Stimulated activated CD4-positive, alpha-beta T cell treated with anti-CD3 and anti-CD28 coated beads, Interleukin-4, amount 100 ng/mL, for 48 hours (primary cell): ENCODE measurements around the gene ZNF248.
A peak's percentile ranks its signal among the peaks of the same experiment; 100 is the strongest.
"Not testable (repeated sequence)": the region's sequence is repeated elsewhere in the genome, so short reads cannot be mapped to it uniquely, and the experiment has no call there.

Experiments used
- DNase-seq, 2 donors: peaks; one replicate each; pipeline ENCODE4 v3.0.0-alpha.2; 2020; ENCODE audit warnings: low read depth in 2 of 2

Gene ZNF248

DNA sequence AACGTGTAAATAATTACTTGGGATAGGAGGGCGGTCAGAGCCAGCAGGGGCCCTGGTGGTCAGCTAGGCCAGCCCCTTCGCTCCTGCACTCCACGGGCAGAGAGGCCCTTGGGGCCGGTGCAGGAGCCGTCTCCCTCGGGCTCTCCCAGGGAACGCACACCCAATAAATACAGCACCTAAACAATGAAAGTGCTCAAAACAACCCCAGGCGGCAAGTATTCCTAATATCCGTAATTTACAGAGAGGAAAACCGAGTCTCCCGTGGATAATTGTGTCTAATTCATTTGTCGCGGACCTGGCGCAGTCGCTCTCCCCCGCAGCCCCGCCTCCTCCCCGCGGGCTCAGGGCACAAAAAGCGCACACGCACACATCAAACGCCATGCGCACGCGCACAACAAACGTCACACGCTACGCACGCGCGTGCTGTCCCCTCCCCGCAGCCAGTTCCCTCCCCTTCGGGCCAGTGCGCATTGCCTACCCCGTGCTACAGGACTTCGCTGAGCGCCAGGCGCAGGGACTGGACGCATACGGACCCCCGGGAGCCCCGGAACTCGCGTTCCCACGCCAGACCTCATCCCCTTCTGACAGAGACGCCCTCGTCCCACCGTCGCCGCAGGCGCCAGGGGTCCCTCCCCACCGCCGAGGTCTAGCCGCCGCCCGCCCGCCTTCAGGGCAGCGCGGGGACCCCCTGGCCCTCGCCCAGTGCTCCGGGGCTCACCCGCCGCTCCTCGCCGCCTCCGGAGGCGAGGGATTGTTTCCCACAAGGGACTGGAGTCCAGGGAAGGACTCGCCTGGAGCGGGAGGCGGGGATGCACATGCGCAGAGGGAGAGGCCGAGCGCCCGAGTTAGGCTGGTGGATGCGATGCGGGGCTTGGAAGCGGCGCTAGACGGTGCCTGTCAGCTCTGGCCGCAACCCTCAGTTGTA, at the start of gene ZNF248:
ZNF248 (minus strand) TSS at position 324 of the 925 bp plus-strand sequence. CDS start 1,300 bp downstream, outside the sequence.
- peak; percentile 88 to 89 for DNase-seq

DNA sequence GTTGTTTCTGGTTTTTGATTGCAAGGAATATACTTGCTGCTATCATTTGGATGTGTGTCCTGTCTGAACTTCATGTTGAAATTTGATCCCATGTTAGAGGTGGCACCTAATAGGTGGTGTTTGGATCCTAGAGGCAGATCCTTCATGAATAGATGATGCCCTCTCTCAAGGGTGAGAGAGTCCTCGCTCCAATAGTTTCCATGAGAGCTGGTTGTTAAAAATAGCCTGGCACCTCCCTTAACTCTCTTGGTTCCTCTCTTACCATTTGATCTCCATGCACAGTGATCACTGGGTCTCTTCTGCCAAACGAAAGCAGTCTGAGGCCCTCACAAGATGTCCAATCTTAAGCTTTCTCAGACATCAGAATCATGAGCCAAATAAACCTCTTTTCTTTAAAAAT, 49.0 kb upstream of the ZNF248 start:
- no peak for DNase-seq

DNA sequence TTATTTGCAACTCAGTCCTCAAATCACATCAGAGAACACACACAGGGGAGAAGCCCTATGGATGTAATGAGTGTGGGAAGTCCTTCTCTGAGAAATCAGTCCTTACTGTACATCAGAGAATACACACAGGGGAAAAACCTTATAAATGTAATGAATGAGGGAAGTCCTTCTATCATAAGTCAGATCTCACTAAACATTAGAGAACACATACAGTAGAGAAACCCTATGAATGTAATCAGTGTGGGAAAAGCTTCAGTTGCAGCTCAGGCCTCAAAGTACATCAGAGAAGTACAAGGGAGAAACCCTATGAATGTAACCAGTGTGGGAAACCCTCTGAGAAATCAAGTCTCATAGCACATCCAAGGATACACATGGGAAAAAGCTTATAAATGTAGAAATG, 39.0 kb upstream of the ZNF248 start:
- DNase-seq, result no peak

DNA sequence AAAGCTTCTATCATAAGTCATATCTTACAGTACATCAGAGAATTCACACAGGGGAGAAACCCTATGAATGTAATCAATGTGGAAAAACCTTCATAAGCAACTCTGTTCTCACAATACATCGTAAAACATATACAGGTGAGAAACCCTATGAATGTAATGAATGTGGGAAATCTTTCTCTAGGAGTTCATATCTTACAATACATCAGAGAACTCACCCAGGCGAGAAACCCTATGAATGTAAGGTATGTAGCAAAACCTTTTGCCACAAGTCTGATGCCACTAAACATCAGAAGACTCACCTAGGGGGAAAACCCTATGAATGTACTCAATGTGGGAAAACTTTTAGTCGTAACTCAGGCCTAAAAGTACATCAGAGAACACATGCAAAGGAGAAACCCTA, 38.3 kb upstream of the ZNF248 start:
- no peak for DNase-seq

DNA sequence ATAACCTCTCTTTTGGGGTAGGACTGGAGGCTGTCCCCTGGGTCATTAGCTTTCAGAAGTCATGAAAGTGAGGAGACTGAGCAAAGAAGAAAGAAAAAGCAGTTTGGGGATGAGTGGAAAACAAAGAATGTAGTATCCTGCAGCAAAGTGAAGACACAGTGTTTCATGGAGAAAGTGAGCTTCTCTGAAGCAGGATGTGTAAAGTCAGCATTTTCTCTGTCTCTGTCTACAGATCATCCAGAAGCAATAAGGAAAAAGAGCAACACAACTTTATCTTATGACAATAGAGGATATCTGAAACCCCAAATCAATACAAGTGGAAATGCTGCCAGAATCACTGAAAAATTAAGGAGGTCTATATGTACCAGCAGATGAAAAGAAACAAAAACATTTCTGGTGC, 28.4 kb upstream of the ZNF248 start:
- no peak for DNase-seq

DNA sequence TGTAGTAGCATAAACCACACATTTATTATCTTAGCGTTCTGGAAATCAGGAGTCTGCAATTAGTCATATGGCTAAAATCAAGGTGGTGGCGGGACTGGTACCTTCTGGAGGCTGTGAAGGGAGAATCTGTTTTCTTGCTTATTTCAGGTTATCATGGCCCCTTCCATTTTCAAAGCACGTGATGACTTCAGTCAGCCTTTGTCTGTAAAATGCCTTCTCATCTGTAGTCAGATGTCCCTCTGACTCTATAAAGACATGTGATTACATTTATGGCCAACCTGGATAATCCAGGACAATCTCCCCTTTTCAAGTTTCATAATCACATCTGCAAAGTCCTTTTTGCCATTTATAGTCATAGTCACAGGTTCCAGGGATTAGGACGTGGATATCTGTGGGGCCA, 15.5 kb upstream of the ZNF248 start:
- DNase-seq, result no peak

DNA sequence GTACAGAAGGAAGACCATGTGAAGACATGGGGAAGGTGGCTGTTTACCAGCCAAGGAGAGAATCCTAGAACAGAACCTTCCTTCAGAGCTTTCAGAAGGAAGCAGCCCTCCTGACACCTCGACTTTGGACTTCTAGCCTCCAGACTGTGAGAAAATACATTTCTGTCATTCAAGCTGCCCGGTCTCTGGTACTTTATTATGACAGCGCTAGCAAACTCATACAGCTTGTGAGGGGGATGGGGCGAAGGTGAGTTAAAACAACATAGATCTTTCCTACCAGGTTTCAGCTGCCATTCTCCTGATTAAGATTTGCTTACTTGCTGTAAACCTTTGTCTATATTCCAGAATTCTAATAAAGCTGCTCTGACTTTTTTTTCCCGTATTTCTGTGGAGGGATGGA, 14.9 kb upstream of the ZNF248 start:
- no peak for DNase-seq

DNA sequence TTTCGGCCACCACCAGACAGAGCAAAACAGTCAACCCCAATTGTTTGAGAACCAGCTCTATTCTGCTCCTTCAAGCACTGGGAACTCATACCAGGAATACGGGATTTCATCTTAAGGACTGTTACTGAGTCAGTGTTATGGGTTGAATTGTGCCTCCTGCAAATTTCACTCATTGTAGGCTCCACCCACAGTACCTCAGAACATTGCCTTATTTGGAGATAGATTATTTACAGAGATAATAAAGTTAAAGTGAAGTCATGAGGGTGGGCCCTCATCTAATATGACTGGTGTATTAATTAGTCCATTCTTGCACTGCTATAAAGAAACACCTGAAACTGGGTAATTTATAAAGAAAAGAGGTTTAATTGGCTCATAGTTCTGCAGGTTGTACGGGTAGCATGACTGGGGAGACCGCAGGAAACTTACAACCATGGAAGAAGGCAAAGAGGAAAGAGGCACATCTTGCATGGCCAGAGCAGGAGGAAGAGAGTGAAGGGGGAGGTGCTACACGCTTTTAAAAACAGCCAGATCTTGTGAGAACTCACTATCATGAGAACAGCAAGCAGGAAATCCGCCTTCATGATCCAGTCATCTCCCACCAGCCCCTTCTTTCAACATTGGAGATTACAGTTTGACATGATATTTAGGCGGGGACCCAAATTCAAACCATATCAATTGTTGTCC, 14.3 kb upstream of the ZNF248 start:
- no peak for DNase-seq

DNA sequence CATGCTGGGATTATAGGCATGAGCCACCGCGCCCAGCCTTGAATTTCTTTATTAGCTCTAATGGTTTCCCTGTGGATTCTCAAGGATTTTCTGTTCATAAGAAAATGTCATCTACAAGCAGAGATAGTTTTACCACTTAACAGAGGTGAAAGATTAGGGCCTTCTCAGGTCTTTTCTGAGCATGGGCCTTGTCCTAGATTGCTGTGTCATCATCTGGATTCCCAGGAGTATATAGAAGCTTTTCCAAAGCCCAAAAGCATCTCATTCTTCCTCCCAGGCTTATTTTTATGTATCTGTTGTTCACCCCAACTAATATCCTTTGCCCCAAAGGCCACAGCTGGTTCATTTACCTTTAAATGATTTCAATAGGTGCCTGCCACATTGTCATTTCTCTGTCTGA, 13.7 kb upstream of the ZNF248 start:
- DNase-seq, result no peak

DNA sequence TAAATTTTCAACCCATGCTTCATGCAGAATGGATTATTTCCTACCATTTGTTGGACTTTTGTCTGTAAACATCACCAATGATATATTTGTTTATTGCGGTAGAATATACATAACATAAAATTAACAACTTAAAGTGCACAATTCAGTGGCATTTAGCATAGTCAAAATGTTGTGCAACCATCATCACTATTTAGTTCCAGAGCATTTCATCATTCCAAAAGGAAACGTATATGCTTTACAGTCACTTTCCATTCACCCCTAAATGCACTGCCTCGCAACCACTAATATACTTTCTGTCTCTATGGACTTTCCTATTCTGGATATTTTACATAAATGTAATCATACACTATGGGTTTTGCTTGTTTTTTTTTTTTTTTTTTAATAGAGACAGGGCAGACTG, 11.4 kb upstream of the ZNF248 start:
- no peak for DNase-seq

DNA sequence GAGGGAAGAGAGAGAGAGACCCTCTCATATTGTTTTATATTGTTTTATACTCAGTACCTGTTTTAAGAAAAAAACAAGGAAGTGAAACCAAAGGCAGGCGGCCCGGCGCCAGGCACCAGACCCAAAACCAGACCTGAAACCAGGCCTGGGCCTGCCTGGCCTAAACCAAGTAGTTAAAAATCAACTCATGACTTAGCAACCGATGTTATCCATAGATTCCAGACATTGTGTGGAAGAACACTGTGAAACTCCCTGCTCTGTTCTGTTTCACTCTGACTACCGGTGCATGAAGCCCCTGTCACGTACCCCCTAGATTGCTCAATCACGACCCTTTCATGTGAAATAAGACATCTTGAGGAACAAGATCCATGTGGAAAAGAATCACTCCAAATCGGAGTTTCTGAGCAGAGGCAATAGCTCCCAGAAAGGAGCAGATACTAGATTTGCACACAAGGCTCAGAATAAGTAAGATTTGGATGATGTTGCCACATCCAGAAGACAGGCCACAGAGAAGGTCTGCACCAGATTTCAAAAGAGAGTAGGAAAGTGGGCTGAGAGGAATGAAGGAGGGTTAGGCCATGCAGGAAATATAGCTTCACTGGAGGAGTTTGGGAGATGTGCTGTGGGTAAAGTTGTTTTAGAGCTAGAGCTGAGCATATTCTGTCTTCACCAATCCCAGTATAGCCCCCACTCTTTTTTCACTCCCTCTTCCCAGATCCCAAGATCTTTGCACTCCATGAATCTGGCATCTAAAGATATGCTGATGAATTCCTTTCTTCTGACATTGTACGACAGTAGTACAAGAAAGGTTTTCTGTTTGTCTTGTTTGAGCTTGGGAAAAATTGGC, 8.8 kb upstream of the ZNF248 start:
- DNase-seq, result no peak

DNA sequence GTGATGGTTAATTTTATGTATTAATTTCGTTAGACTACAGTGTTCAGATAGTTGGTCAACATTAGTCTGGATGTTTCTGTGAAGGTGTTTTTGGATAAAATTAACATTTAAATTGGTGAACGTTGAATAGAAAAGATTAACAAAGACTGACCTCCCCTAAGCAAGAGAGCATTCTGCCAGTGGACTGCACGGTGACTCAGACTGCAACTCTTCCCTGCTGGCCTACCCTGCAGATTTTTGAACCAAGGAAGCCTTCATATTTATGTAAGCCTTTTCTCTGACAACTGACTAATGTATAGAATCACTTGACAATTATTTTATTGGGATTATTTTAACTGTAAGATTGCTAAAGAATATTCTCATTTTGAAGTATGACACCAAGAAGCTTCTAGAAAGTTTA, 7.9 kb upstream of the ZNF248 start:
- no peak for DNase-seq

DNA sequence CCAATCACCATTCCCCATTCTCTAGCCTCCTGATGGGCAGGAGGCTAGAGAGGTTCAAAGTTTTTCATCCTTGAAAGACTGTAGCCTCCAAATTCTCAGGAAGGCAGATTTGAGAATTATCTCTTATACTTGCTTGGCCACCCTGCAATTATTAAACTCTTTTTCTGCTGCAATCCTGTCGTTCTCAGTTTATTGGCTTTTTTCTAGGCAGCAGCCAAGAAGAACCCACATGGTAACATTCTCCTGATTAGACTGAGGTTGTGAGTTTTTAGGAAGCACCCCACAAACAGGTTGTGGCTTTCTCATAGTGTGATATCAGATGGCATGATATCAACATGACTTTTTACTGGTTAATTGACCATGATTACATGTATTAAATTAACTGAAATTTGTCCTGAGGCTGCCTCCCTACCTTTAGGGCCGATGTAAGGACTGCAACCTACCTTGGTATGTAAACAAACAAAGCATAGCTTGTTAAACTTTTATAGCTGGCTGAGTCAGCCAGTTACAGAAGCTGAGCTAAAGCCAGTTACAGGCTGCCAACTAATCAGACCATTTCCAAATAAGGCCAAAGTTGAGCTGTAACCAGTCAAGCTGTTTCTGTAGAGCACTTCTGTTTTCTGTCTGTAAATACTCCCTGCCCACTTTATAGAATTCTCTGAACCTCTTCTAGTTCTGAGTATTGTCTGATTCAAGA, 3.2 kb upstream of the ZNF248 start:
- DNase-seq, result no peak

DNA sequence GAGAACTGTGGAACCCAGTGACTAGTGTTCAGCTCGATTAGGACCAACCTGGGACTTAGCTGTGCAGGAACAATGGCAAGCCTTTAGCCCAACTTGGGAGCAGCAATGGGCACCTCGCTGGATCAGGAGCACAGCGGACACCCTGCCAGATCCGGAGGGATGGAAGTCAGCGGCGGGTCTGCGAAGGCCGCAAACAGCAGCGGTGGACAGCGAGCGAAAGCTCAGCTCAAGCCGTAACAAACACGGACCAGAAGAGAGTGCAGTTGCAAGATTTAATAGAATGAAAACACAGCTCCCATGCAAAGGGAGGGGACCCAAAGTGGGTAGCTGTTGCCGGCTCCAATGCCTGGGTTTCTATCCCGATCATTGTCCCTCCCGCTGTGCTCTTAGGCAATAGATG, 1.9 kb upstream of the ZNF248 start:
- not testable (repeated sequence) for DNase-seq

DNA sequence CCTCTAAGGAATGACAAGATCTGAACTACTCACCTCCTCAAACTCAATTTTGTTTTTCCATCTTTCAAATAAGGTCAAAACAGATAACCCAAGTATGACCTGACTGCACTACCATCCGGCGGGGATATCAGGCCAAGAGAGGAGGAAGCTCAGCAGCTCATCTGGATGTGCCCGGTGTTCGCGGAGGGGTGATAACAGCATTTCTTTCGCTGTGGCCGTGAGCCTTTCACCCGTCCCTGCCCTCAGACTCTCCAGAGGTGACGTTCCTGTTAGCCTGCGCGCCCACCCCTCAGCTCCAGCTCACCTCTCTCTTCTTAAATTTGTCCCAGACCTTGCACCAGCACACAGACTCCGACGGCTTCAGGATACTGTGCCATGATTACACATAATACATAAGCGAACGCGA, 526 bp downstream of the ZNF248 start:
- DNase-seq, result peak; percentile 10 to 14

DNA sequence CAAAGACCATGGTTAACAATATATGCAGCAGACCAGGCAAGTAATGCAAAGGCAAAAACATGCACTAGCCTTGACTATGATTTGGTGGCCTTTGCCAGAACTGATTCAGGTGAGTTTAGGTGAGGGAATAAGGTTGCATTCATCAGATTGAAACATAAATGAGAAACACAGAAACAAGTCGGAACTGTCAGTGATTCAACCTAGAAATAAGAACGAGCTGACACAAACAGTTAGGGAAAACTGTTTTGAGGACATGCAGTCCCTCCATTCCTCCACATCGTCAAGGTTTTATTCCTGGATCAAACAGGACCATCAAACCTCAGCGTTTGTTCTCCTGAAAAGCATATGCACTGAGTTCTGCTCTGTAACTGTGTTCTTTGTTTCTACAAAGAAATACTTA, 1.8 kb downstream of the ZNF248 start:
- no peak for DNase-seq

DNA sequence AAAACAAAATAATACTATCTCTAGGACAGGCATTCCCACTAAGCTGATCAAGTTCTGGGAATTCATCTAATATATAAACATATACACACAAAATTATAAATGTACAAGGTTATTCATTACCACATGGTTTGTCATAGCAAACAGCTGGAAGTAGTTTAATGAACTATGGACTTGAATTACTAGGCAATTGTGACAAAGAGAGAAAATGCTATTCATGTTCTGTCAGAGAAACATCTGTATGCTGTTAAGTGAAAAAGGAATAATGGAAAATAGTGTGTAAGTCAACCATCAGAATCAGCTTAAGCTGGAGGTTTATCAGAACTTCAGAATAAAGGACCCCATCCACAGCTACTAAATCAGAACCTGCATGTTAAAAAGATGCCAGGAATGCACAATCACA, 2.8 kb downstream of the ZNF248 start:
- no peak for DNase-seq

DNA sequence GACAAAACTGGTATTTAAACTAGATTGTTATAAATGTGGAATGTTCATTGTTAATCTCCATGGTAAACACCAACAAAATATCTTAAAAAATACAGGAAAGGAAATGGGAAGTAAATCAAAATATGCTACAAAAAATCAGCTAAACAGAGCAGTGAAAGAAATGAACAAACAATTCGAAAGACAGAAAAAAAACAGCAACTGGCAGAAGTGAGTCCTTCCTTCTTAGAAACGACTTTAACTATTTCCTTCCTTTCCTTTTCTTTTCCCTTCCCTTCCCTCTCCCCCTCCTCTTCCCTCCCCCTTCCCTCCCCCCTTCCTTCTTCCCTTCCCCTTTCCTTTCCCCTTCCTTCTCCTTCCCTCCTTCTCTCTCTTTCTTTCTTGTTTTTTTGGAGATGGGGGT, 12.8 kb downstream of the ZNF248 start:
- no peak for DNase-seq

DNA sequence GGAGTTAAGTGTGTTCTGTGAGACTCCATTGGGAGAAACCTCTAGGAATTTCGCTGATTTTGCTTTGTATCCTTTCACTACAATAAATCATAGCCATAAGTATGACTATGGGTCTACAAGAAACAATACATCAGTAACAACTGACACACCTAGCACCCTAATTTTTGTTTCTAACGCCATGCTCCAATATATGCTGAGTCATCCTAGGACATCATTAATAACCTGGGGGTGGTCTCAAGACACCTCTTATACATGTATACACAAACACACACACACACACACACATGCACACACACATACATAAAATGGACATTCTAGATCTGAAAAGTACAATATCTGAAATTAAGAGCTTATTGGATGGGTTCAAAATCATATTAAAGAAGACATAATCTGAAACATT, 18.2 kb downstream of the ZNF248 start:
- DNase-seq, result no peak

DNA sequence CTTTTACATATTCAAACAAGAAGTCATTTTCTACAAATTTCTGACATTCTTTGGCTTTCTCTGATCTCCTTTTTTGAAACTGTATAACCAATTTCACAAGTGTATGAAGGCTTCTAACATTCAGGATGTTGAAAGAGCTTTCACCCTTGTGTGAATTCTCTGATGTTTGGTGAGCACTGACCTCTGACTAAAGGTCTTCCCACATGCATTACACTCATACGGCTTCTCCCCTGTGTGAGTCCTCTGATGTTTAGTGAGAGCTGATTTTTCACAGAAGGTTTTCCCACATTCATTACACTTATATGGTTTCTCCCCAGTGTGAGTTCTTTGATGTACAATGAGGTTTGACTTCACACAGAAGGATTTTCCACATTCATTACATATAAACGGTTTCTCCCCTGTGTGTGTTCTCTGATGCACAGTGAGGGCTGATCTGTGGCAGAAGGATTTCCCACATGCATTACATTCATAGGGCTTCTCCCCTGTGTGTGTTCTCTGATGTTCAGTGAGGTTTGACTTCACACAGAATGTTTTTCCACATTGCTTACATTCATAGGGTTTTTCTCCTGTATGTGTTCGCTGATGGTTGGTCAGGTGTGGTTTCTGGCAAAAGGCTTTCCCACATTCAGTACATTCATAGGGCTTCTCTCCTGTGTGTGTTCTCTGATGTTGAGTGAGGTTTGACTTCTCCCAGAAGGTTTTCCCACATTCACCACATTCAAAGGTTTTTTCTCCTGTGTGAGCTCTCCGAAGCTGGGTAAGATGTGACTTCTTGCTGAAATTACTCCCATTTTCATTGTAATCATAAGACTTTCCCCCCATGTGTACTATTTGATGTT, 25.7 kb downstream of the ZNF248 start:
- DNase-seq, result no peak

DNA sequence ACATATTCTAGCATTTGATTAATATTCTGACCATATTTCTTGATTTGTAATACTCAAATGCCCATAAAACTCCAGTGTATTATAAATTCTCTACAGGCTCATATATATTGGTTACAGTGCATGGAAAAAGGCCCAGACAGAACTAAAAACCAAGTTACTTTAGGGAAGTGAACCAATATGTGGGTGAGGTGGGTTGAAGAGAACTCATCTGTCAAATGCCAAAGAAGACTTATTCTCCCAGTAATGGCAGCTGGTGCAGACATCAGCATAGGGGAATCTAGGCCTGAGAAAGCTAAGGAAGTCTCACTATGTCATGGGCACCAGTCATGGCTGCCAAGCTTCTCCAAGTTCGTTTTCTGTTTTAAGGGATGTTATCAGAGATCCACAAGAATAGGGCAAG, 30.6 kb downstream of the ZNF248 start:
- no peak for DNase-seq
